Measurements from ENCODE around the gene CDH4. TPM values are rescaled to one million over a fixed set of nuclear protein-coding genes. Genes with fewer than 3 reads are reported as not detected.

The CDH4 gene
- total RNA-seq, 1 donor from 2014 or later, result 9.2 TPM

DNA sequence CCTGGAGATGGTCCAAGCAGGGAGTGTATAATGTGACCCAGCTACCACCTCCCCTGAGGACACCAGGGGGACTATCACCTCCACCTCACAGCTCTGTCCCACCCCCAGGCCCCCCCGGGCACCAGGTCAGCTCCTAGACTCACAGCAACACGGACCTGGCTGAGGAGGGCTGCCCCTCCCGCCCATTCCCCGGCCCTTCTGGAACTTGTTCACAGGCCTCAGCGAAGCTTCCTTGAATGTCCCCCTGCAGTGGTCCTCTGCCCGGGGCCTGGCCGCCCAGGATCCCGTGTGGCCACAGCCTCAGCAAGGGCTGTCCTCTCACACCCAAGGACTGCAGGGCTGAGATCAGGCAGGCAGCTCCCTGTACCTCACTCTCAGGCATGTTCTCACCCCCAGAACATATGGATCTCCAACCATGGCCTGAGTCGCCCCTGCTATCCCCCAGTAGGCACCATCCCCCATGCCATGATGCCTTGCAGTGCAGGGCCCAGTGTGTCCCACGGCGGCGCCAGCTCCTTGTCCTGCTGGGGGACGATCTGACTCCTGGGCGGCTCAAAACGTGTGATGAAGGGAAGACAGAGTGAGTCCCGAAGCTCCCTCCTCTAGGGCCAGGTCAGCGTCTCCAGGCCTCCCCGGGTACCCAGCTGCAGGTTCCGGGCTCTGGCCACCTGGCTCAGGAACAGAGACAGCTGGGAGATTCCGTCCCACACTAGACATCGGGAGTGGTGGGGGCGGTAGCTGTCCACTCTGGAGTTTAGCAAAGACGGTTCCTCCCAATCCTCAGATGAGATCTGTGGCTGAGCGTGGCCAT lies 655.2 kb downstream of the CDH4 start:
- DNase-seq (ENCODE audit: extremely low read depth, low read depth, low spot score), result no peak

DNA sequence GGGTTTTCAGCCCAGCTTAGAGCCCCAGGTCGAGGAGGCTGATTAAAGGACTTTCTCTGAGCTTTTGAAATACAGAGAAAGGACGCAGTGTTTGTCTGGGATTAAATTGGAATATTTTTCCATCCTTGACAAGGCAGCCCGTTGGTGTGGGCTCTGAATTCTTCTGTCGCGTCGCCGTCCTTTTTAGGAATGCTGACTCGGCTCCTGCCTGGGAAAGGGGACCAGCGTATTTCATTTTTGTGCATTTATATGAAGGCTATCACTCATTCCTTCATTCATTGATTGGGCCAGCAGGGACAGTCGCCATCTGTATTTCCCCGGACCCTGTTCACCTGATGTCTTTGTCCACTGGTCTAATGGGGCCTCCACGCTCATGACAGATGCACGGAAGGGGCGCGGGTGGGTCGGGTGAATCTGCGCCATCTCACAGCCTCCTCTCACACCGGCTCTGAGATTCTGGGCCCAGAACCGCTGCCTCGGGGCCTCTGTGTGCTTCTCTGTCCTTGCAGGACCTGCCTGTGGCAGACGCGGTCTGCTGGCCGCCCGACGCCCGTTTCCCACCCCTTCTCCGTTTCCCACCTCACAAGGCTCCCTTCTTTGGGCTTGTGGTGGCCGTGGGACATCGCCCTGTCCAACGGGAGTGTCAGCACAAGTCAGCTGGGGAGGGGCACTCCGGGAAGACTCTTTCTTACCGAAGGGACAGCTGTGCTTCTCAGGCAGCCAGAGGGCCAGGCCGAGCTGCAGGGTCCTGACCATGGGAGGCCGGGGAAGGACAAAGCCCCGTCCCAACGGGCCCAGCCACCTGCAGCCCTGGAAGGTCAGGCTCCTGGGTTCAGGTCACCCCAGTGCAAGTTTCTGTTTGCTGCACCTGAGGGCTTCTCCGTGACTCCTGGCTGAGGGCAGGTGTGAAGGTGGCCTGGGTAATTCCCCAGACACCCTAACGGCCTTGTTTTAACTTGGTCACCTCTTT lies 656.3 kb downstream of the CDH4 start:
- DNase-seq (ENCODE audit: extremely low read depth, low read depth, low spot score), result no peak

DNA sequence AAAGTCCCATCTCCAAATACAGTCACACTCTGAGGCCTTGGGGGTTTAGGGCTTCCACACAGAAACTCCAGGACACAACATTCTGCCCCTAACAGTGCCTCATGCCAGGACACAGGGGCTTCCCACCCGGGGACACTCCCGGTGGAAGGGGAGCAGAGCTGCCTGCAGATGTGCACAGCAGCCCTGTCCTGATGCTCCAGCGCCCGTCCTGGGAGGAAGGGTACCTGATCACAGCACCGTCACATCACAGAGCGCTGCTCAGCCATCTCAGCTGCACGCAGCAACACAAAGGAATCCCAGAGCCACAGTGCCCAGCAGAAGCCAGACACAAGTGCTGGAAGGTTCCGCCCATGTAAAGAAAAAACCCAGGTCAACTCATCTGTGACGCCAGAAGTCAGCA lies 657.0 kb downstream of the CDH4 start:
- DNase-seq (ENCODE audit: extremely low read depth, low read depth, low spot score), result no peak

DNA sequence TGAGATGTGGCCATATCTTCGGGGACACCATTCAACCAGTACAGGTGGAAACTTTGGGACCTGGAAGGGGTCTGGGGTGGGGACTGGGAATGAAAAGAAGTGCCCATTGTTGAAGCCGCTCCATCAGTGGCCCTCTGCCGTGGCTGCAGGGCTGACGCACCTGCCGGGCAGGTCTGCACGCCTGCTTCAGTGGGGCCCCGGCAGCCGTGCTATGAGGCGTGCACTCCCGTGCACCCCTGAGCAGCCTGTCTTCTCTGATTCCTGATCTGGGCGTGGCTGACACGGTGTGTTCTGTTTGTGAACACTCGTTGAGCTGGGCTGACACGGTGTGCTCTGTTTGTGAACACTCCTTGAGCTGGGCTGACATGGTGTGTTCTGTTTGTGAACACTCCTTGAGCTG lies 657.8 kb downstream of the CDH4 start:
- DNase-seq (ENCODE audit: extremely low read depth, low read depth, low spot score), result no peak

GRCh38 chr20:61911824-61912223 lies 659.8 kb downstream of the CDH4 start:
- no peak for DNase-seq (ENCODE audit: extremely low read depth, low read depth, low spot score)

DNA sequence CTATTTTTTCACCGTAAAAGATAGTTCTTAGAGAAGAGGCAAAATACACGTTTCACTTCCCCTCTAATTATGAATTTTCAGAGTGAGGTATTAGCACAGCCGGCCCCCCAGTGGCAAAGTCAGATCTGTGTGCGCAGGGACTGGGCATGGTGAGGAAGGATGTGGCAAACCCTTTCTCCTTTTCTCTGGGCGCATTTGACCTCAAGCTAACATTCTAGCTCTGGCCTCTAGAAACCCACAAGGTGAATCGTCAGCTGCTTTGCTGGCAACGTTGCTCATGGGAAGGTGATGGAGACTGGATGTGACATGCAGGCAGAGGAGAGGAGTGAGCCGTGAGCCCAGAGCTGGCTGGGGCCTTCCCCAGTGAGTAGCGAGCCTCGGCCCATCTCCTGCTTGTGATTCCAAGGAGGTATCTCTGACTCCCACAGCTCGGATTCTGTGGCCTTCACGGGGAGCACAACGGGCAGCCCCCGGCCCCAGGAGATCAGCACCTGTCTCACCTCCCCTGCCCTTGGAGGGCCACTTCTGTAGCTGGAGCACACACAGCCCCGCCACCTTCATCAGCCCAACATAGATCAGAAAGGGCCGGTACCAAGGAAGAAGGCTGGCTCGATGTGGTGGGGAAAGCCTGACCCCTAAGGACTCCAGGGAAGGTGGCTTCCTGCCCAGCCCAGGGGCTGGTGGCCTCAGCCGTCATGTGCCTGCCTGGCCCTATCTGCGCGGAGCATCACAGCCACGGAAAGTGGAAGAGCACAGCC lies 660.8 kb downstream of the CDH4 start:
- no peak for DNase-seq (ENCODE audit: extremely low read depth, low read depth, low spot score)

- no peak for DNase-seq (ENCODE audit: extremely low read depth, low read depth, low spot score)
Observed at GRCh38 chr20:61913423-61914225, 661.6 kb downstream of the CDH4 start.

DNA sequence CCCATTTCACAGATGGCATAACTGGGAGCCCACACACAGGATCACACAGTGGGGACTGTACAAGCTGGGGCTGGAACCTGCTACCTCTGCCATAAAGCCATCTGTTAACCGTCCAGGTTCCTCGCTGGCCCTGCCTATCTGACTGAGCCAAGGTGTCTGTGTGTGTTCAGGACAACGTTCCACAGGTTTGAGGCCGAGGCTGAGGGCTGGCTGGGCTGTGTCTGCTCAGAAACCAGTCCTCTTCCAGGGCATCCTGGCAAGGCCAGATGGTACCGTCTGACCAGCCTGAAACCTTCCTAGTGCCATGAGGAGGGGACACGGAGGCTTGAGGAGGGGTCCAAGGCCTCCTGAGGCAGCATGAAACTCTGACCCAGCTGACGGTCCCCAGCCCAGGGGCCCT lies 663.0 kb downstream of the CDH4 start:
- DNase-seq (ENCODE audit: extremely low read depth, low read depth, low spot score), result no peak

DNA sequence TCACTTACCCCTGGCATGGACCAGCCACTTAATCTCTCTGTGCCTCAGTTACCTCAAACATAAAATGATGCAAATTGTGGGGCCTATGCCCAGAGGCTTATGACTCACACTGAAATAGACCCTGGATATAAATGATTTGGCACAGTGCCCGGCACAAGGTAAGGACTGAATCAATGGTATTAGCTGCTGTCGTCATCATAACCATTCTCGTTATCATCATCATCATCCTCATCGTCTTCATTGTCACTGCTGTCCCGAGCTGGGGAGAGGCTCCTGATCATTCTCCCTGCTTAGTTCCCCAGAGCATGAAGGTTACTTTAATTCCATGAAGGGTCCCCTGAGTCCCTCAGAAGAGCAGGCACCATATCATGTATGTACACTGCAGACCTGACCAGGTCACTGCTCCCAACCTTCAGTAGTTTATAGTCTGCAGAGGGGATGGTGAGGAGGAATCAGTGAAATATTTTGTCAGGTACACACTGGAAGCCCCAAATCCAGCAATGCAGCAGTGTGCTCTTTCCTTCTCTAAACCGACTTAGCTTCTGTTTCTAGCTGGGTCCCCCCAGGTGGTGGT lies 664.3 kb downstream of the CDH4 start:
- no peak for DNase-seq (ENCODE audit: extremely low read depth, low read depth, low spot score)

- no peak for DNase-seq (ENCODE audit: extremely low read depth, low read depth, low spot score)
Observed at GRCh38 chr20:61917474-61918145, 665.5 kb downstream of the CDH4 start.

DNA sequence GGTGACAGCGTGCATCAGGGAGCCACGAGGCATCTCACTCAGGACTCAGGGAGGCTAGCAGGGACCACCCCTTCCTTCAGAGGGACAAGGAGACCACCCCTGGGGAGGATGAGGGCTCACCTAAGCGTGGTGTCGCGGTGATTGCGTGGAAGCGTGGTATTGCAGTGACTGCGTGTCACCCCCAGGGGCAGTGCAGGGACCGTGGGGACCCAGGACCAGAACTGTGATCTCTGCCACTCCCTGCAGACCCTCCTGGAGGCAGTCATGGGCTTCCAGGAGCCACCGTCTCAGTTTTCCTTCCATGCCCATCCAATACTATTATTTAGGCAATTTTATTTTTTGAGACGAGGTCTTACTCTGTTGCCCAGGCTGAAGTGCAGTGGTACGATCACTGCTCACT lies 666.5 kb downstream of the CDH4 start:
- DNase-seq (ENCODE audit: extremely low read depth, low read depth, low spot score), result no peak

GRCh38 chr20:61919239-61919638 lies 667.2 kb downstream of the CDH4 start:
- DNase-seq (ENCODE audit: extremely low read depth, low read depth, low spot score), result no peak

GRCh38 chr20:61919675-61920365 lies 667.8 kb downstream of the CDH4 start:
- no peak for DNase-seq (ENCODE audit: extremely low read depth, low read depth, low spot score)

GRCh38 chr20:61922411-61922810 lies 670.4 kb downstream of the CDH4 start:
- DNase-seq (ENCODE audit: extremely low read depth, low read depth, low spot score), result no peak

DNA sequence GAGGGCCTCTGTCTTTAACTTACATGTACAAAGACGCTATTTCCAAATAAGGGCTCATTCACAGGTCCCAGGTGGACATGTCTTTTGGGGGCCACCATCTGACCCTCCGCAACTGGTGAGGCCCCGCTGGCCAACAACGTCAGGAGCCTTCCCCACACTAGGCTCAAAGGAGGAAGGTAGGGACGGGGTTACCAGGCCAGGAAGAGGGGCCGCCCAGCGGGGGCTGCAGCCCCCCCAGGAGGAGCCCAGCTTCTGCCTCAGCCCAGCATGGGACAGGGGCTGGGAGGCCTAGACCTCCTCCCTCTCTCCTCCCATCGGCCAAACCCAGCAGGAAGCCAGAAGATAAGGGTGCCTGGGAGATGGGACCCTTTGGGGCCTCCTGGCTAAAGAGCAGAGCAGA lies 670.9 kb downstream of the CDH4 start:
- no peak for DNase-seq (ENCODE audit: extremely low read depth, low read depth, low spot score)

DNA sequence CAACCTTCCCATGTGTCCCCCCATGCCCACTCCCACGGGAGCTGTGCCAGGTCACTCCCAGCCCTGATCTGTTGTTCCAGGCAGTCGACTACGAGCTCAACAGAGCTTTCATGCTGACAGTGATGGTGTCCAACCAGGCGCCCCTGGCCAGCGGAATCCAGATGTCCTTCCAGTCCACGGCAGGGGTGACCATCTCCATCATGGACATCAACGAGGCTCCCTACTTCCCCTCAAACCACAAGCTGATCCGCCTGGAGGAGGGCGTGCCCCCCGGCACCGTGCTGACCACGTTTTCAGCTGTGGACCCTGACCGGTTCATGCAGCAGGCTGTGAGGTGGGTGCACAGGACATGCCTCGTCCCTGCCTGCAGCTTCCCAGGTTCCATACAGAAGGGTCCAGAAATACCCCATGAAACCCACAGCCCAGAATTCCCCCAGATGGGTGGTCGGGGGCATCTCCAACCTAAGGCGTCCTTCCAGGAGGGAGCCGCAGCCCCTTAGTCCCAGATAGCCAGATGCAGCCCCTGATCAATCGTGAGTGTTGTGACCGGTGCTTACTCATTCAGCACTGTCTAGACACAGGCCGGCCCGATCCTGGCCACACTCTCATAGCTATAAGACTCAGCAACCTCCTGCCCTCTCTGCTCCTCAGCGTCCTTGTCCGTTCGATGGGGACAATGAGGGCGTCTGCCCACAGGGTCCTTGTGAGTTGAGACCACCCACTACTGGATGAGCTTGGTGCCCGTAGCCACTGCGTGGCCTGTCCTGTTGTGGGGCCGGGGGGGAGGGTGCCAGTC lies 671.5 kb downstream of the CDH4 start:
- DNase-seq (ENCODE audit: extremely low read depth, low read depth, low spot score), result no peak

DNA sequence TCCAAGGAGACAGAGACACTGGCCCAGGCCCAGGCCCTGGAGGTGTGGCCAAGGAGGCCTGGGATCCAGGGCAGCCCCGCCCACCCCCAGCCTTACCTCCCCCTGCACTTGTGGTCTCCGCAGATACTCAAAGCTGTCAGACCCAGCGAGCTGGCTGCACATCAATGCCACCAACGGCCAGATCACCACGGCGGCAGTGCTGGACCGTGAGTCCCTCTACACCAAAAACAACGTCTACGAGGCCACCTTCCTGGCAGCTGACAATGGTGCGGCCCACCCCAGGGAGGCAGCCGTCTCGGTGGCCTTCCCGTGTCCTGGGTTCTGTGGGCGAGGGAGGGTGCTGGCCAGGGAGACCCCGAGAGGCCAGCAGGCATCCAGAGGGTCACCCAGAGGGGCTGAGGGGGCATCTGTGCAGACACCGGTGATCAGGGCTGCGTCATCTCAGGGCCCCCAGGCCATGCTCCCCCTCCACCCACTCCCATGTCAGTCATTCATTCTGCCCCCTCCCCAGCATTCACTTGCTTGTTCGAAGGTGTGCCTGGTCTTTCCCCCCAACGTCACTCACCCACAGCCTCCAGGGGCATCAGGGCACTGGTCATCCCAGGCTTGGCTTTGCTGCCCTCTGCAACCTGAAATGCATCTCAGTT lies 672.3 kb downstream of the CDH4 start:
- DNase-seq (ENCODE audit: extremely low read depth, low read depth, low spot score), result no peak

Measured in glomerular endothelial cell (primary cell).